ENCODE data around the gene AMN. TPM values are rescaled to one million over a fixed set of nuclear protein-coding genes. Genes with fewer than 3 reads are reported as not detected.

AMN gene
- total RNA-seq, 2 donors from 2014 or later: 1.9 to 3.2 TPM

GRCh38 chr14:102883554-102883953, 38.9 kb upstream of the AMN start:
- H3K9me3 ChIP-seq (ENCODE audit: control insufficient read depth, low read length): no peaks in the 10 kb centered on the region
- WGBS, 2 experiments (ENCODE audit: insufficient coverage in 1 of 2, insufficient read length in 1 of 2): 89 to 92% methylated on average over 12 to 14 of the region's 14 CpGs
- H3K36me3 Mint-ChIP-seq (ENCODE audit: low read depth): peaks cover 28% of the 10 kb centered on the region

GRCh38 chr14:102885737-102886447, 36.6 kb upstream of the AMN start:
- Histone ChIP-seq H3K36me3 (ENCODE audit: control insufficient read depth, insufficient read depth, low read length) (no peaks in the 10 kb centered on the region), H3K27me3 (ENCODE audit: control insufficient read depth, insufficient read depth, low read length, poor library complexity, severe bottlenecking) (no peaks in the 10 kb centered on the region), H3K4me1 (ENCODE audit: control insufficient read depth, insufficient read depth, low read length) (no peaks in the 10 kb centered on the region), H3K27ac (ENCODE audit: low read depth, low read length) (no peak overlapping the region), H3K4me3 (ENCODE audit: low read length) (no peak overlapping the region), H3K9me3 (ENCODE audit: control insufficient read depth, low read length) (no peaks in the 10 kb centered on the region), H3K9ac (ENCODE audit: extremely low read depth, low read length, poor library complexity, severe bottlenecking) (no peak overlapping the region)
- 93 to 94% methylated on average over 19 to 22 of the region's 22 CpGs for WGBS, 2 experiments (ENCODE audit: insufficient coverage in 1 of 2, insufficient read length in 1 of 2)
- no peak for TF ChIP-seq CTCF (conservative IDR thresholded peaks at IDR 0.05)
- H3K27ac Mint-ChIP-seq: no peak overlapping the region
- no peaks in the 10 kb centered on the region for H3K27me3 Mint-ChIP-seq (ENCODE audit: insufficient read depth)
- no peaks in the 10 kb centered on the region for H3K9me3 Mint-ChIP-seq
- no peak for DNase-seq
- peaks cover 25% of the 10 kb centered on the region for H3K36me3 Mint-ChIP-seq (ENCODE audit: low read depth)
- no peaks in the 10 kb centered on the region for H3K4me1 Mint-ChIP-seq
- no peak overlapping the region for H3K4me3 Mint-ChIP-seq

More at GRCh38 chr14:102883554-102883953, 38.9 kb upstream of the AMN start:
- Histone ChIP-seq H3K4me3 (ENCODE audit: low read length) (no peak overlapping the region), H3K4me1 (ENCODE audit: control insufficient read depth, insufficient read depth, low read length) (no peaks in the 10 kb centered on the region), H3K36me3 (ENCODE audit: control insufficient read depth, insufficient read depth, low read length) (no peaks in the 10 kb centered on the region), H3K9ac (ENCODE audit: extremely low read depth, low read length, poor library complexity, severe bottlenecking) (no peak overlapping the region), H3K27ac (ENCODE audit: low read depth, low read length) (no peak overlapping the region), H3K27me3 (ENCODE audit: control insufficient read depth, insufficient read depth, low read length, poor library complexity, severe bottlenecking) (no peaks in the 10 kb centered on the region)
- Mint-ChIP-seq H3K4me1 (no peaks in the 10 kb centered on the region), H3K4me3 (no peak overlapping the region), H3K9me3 (no peaks in the 10 kb centered on the region), H3K27me3 (ENCODE audit: insufficient read depth) (no peaks in the 10 kb centered on the region), H3K27ac (no peak overlapping the region)
- TF ChIP-seq CTCF (conservative IDR thresholded peaks at IDR 0.05): no peak
- DNase-seq: no peak

- H3K4me1 Mint-ChIP-seq: no peaks in the 10 kb centered on the region
- WGBS, 2 experiments (ENCODE audit: insufficient coverage in 1 of 2, insufficient read length in 1 of 2): 100% methylated on average over 1 of the region's 1 CpG; no CpG with 5 or more reads in 1 of the 2 experiments
- H3K9me3 Mint-ChIP-seq: no peaks in the 10 kb centered on the region
- Histone ChIP-seq H3K27me3 (ENCODE audit: control insufficient read depth, insufficient read depth, low read length, poor library complexity, severe bottlenecking) (no peaks in the 10 kb centered on the region), H3K27ac (ENCODE audit: low read depth, low read length) (no peak overlapping the region), H3K9me3 (ENCODE audit: control insufficient read depth, low read length) (no peaks in the 10 kb centered on the region), H3K4me3 (ENCODE audit: low read length) (no peak overlapping the region), H3K4me1 (ENCODE audit: control insufficient read depth, insufficient read depth, low read length) (no peaks in the 10 kb centered on the region), H3K9ac (ENCODE audit: extremely low read depth, low read length, poor library complexity, severe bottlenecking) (no peak overlapping the region), H3K36me3 (ENCODE audit: control insufficient read depth, insufficient read depth, low read length) (no peaks in the 10 kb centered on the region)
- no peak for TF ChIP-seq CTCF (conservative IDR thresholded peaks at IDR 0.05)
- no peak overlapping the region for H3K4me3 Mint-ChIP-seq
- no peaks in the 10 kb centered on the region for H3K27me3 Mint-ChIP-seq (ENCODE audit: insufficient read depth)
- H3K27ac Mint-ChIP-seq: no peak overlapping the region
- peaks cover 29% of the 10 kb centered on the region for H3K36me3 Mint-ChIP-seq (ENCODE audit: low read depth)
- no peak for DNase-seq
Observed at GRCh38 chr14:102888748-102889147, 33.7 kb upstream of the AMN start.
